Brain microvascular endothelial cell (primary cell): ENCODE measurements around the gene RHBDL1.
A peak's percentile ranks its signal among the peaks of the same experiment; 100 is the strongest.

Source experiments
- DNase-seq: peaks from one replicate; pipeline ENCODE4 v3.0.0-alpha.2; 2020
- H3K27ac ChIP-seq: fragments of 250-450 bp; sonication (Bioruptor Pico); 2 replicates; pipeline ENCODE4 v1.5.1; 2020; ENCODE audit warnings: mild to moderate bottlenecking, moderate library complexity
- H3K27me3 ChIP-seq: fragments of 250-450 bp; sonication (Bioruptor Pico); replicated peaks from 2 replicates; pipeline ENCODE4 v1.5.1; 2020; ENCODE audit warnings: mild to moderate bottlenecking
- H3K36me3 ChIP-seq: fragments of 250-450 bp; sonication (Bioruptor Pico); replicated peaks from 2 replicates; pipeline ENCODE4 v1.5.1; 2020; ENCODE audit warnings: mild to moderate bottlenecking
- H3K4me3 ChIP-seq: 2 replicates; pipeline ENCODE4 v1.5.1; 2011; ENCODE audit warnings: low read depth, mild to moderate bottlenecking, control low read depth, low read length, moderate library complexity
- in situ Hi-C: cut with HindIII; loops from 2 replicates; pipeline ENCODE4 v1.10.0; 2017; ENCODE audit warnings: low sequenced_read_pairs, low pct_ligation_motif_present
- TF ChIP-seq, protein P1 (sequence below): IDR thresholded peaks from 2 replicates; pipeline ENCODE4 v1.5.1; 2011; ENCODE audit warnings: low read depth, mild to moderate bottlenecking, moderate library complexity, low read length, control low read depth, inconsistent platforms; ENCODE audit errors: missing control alignments

The RHBDL1 gene

GRCh38 chr16:676913-677312, 1.4 kb downstream of the RHBDL1 start:
- in situ Hi-C loops, result no loop called here
- Histone ChIP-seq H3K4me3 (no peak overlapping the region), H3K27ac (no peak overlapping the region), H3K36me3 (peaks cover 30% of the 10 kb centered on the region), H3K27me3 (no peaks in the 10 kb centered on the region)
- DNase-seq, result no peak
- TF ChIP-seq, protein P1, sequence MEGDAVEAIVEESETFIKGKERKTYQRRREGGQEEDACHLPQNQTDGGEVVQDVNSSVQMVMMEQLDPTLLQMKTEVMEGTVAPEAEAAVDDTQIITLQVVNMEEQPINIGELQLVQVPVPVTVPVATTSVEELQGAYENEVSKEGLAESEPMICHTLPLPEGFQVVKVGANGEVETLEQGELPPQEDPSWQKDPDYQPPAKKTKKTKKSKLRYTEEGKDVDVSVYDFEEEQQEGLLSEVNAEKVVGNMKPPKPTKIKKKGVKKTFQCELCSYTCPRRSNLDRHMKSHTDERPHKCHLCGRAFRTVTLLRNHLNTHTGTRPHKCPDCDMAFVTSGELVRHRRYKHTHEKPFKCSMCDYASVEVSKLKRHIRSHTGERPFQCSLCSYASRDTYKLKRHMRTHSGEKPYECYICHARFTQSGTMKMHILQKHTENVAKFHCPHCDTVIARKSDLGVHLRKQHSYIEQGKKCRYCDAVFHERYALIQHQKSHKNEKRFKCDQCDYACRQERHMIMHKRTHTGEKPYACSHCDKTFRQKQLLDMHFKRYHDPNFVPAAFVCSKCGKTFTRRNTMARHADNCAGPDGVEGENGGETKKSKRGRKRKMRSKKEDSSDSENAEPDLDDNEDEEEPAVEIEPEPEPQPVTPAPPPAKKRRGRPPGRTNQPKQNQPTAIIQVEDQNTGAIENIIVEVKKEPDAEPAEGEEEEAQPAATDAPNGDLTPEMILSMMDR, result no peak

GRCh38 chr16:677316-678190, 2.1 kb downstream of the RHBDL1 start:
- peaks cover 30% of the 10 kb centered on the region for H3K36me3 ChIP-seq
- H3K4me3 ChIP-seq, result no peak overlapping the region
- DNase-seq, result no peak
- no peak overlapping the region for H3K27ac ChIP-seq
- H3K27me3 ChIP-seq, result no peaks in the 10 kb centered on the region
- TF ChIP-seq, protein P1, result no peak
- in situ Hi-C loops, result no loop called here

GRCh38 chr16:678209-678857, 2.9 kb downstream of the RHBDL1 start:
- Histone ChIP-seq H3K27me3 (no peaks in the 10 kb centered on the region), H3K36me3 (peaks cover 30% of the 10 kb centered on the region), H3K27ac (no peak overlapping the region), H3K4me3 (no peak overlapping the region)
- no peak for DNase-seq
- TF ChIP-seq, protein P1, result no peak
- in situ Hi-C loops, result no loop called here

DNA sequence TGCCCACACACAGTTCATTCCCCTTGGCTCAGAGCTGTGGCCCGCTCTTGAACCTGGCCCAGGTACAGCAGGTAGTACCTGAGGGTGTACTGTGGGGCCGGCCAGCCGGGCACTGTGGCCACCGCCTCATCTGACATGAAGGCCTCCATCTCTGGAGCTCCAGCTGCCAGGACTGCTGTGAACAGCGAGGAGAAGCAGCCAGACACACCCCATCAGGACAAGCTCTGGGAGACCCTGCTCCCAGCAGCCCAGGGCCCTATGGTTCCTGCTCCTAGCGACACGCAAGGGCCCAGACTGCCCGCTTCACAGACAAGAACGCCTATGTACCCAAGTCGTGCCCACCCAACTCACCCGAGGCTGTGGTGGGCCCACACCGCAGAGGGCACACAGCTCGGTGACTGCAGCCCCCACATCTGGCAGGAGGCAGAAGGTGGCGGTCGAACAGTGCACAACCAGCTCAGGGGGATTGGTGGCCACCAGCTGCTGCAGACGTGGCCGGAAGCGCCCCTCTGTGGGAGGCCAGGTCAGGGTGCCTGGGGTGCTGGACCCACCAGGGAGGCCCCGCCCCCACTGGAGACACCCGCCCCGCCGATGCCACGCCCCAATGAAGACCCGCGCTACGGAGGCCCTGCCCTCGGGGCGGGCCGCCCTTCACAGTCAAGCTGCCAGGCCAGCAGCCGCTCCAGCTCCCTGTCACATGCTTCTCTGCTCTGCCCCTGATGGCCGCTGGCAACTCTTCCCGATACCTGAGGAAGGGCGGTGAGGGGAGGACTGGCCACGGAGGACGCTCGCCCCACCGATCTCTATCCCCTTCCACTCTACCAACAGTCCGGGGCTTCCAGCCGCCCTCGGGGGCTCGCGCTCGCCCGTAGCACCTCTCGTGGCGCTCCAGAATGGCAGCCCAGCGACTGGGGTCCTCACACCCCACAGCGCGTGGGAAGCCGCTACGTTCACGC, 3.7 kb downstream of the RHBDL1 start:
- peak overlapping the region; percentile 56 for H3K4me3 ChIP-seq
- H3K27me3 ChIP-seq, result no peaks in the 10 kb centered on the region
- no peak for DNase-seq
- H3K27ac ChIP-seq, result no peak overlapping the region
- peaks cover 25% of the 10 kb centered on the region for H3K36me3 ChIP-seq
- in situ Hi-C loops, result no loop called here
- TF ChIP-seq, protein P1, result no peak

- peaks cover 20% of the 10 kb centered on the region for H3K36me3 ChIP-seq
- peak; percentile 76 for DNase-seq
- in situ Hi-C loops, result no loop called here
- H3K27ac ChIP-seq, result peak within 1 kb of the TSS; percentile 59
- H3K27me3 ChIP-seq, result no peaks in the 10 kb centered on the region
- H3K4me3 ChIP-seq, result peak within 1 kb of the TSS; percentile 72
- TF ChIP-seq, protein P1, result no peak
Measured at GRCh38 chr16:679814-680624, 4.5 kb downstream of the RHBDL1 start, which contains the start of gene STUB1. Gene STUB1 (plus strand): TSS chr16:680410. CDS start chr16:680526, 116 bp downstream.
